ENCODE data around the gene CFAP73. TPM values are rescaled to one million over a fixed set of nuclear protein-coding genes. Genes with fewer than 3 reads are reported as not detected.

The CFAP73 gene
- polyA plus RNA-seq, 1 of the 3 experiments (the other 2 are of a cell fraction): not detected

DNA sequence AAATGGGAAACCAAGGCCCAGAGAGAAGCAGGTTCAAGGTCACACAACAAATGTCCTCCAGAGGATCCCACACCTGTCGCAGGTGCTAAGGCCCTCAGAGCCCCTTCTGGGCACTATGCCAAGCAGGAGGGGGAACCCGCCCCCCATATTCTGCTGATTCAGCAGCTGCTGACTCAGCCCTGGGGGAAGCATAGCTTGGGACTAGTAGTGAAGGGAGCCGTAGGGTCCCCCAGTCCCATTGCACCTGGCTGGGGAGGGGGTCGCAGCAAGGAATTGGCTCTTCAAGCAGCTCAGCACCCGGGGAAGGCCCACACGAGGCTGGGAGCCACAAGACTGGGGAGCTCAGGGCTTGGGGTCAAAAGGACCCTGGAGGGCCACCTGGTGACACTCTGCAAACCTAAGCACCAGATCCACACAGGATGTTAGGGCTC is 15.0 kb upstream of the CFAP73 start (continued):
- TF ChIP-seq CHD2 (IDR thresholded peaks at IDR 0.05; ENCODE audit: low read length, partially characterized antibody) (no peak), FOXJ3 (CRISPR knock-in tag; IDR thresholded peaks at IDR 0.05) (no peak), MXI1 (IDR thresholded peaks at IDR 0.05; ENCODE audit: low read depth, low read length) (no peak), JUND (IDR thresholded peaks at IDR 0.05) (no peak), MEF2A (IDR thresholded peaks at IDR 0.05; ENCODE audit: borderline replicate concordance, low read depth) (no peak), EZH2phosphoT487 (IDR thresholded peaks at IDR 0.05; ENCODE audit: borderline replicate concordance, low read depth) (no peak)

DNA sequence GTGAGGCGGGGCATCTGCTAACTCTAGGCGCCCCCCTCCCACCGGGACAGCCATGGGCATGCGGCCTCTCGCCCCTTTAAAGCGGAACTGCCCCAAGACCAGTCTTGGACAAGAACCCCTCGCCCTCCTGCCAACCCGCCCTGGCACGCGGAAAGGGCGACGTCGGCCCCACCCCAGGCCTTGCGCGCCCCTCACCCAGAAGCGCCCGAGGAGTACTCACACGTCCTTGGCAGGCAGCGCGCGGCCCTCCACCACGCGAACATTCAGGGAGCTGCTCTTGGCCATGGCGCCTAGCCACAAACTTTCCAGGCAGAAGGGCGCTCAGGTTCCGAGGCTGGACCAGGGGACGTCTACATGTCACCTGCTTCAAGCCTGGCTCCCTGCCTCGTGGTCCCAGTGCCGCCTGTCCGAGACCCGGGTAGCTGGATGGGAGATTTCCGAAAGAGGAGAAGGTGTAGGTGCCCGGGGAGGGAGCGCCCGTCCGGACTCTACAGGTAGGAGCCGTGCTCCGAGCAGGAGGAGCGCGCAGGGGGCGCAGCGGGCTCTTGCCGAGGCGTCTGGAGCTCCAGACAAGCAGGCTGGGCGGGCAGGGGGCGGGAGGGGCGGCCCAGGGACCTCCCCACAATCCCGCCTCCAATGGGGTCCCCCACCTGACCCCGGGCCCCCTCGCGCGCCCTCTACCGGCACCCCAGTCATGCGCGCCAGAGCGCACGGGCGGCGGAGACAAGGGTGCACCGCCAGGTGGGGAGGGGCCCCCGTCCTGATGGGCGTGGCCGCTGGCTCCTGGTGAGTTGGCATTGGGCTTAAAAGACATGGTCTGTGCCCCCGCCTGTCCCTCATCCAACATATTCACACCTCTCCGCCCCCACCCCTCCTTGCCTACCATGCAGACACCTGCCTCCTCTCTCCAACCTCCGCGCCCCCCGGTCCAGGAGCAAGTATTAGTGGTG is 14.1 kb upstream of the CFAP73 start, which contains the start of gene RASAL1:
Gene RASAL1 (minus strand): TSS at position 584 of the 950 bp plus-strand sequence. CDS start 299 bp downstream, at position 285.
- Histone ChIP-seq H3K36me3 (replicated peaks in 1 of 2; ENCODE audit: control insufficient read depth in 1 of 2, insufficient read depth in 2 of 2, low read length in 1 of 2) (no peaks in the 10 kb centered on the region), H3K9me2 (no peaks in the 10 kb centered on the region), H3K4me1 (ENCODE audit: control insufficient read depth in 1 of 2, insufficient read depth in 2 of 2, low read depth in 1 of 2, low read length in 1 of 2) (no peaks in the 10 kb centered on the region; a peak in 1 of 4 replicates), H3K9ac (no peak within 1 kb of the TSS), H2AFZ (ENCODE audit: low read depth) (no peak within 1 kb of the TSS), H3K79me2 (ENCODE audit: insufficient read depth) (no peaks in the 10 kb centered on the region), H3K4me2 (no peak within 1 kb of the TSS), H3K27ac (ENCODE audit: low read depth in 2 of 2, low read length in 1 of 2) (no peak within 1 kb of the TSS), H4K20me1 (ENCODE audit: insufficient read depth) (no peaks in the 10 kb centered on the region), H3K27me3 (ENCODE audit: insufficient read depth) (no peaks in the 10 kb centered on the region), H3K9me3 (no peaks in the 10 kb centered on the region), H3K4me3 (ENCODE audit: low read depth in 2 of 2, low read length in 1 of 2) (no peak within 1 kb of the TSS; a peak in 1 of 4 replicates), H3F3A (replicated peaks; ENCODE audit: insufficient read depth) (no peaks in the 10 kb centered on the region)
- TF ChIP-seq EP300 (IDR thresholded peaks at IDR 0.05; ENCODE audit: borderline replicate concordance in 1 of 2, low read depth in 1 of 2, low read length in 1 of 2): no peak
- TF ChIP-seq, protein P1, sequence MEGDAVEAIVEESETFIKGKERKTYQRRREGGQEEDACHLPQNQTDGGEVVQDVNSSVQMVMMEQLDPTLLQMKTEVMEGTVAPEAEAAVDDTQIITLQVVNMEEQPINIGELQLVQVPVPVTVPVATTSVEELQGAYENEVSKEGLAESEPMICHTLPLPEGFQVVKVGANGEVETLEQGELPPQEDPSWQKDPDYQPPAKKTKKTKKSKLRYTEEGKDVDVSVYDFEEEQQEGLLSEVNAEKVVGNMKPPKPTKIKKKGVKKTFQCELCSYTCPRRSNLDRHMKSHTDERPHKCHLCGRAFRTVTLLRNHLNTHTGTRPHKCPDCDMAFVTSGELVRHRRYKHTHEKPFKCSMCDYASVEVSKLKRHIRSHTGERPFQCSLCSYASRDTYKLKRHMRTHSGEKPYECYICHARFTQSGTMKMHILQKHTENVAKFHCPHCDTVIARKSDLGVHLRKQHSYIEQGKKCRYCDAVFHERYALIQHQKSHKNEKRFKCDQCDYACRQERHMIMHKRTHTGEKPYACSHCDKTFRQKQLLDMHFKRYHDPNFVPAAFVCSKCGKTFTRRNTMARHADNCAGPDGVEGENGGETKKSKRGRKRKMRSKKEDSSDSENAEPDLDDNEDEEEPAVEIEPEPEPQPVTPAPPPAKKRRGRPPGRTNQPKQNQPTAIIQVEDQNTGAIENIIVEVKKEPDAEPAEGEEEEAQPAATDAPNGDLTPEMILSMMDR (IDR thresholded peaks at IDR 0.05): peak; percentile 27; the same call in 1 of the 2 replicates
- peak; percentile 81 for DNase-seq
- ChIA-PET CTCF (interaction anchor here (1.2 to 6.4 kb wide), 8 partner anchors 11 to 87 kb away, joined by 3 to 49 read pairs (median 6); partner anchors contain the start of gene CFAP73), POLR2A (interaction anchor here (1.0 kb wide), 1 partner anchor 21 kb away, joined by 3 read pairs; no protein-coding TSS in a partner anchor)
- WGBS (ENCODE audit: low lambda C conversion rate): 15% methylated on average over 22 of the region's 68 CpGs

DNA sequence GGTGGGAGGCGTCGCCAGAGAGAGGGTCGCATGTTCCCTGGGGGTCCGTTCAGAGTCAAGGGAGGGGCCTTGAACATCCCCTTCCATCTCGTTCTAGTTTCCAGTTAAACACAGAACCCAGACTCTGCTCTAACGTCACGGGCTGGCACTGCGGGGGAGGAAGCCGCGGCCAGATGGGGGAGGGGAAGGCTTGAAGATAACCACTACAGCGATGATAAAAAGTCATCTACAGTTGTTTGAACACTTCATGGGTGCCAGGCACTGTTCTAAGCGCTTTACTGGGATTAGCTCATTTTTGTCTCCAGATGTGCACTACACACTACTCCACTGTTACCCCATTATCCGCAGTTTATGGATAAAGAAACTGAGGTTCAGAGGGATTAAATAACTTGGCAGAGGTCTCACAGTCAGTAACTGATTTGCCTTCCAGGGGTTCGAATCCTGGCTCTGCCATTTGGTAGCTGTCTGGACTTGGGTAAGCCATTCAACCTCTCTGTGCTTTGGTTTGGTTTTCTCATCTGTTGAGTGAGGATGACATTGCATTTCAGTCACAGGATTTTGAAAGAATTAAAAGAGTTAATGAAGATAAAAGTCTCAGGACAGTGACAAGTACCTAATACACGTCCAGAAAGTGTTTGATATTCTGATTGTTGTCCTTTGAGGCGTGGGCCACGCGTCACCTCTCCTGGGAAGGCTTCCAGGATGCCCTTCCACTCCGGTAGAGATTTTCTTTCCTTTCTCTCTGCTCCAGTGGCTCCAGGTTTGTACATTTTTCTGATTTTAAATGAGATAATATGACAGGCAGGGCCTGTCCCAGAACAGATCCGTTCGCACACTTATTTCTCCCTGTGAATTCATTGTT is 13.2 kb upstream of the CFAP73 start:
- ChIA-PET POLR2A (no interaction called here), CTCF (interaction anchor here (1.2 to 6.4 kb wide), 7 partner anchors 10 to 88 kb away, joined by 3 to 49 read pairs (median 5); partner anchors contain the start of gene CFAP73)
- no peaks in the 10 kb centered on the region for H3K27me3 ChIP-seq (ENCODE audit: insufficient read depth)
- peak; percentile 50 for DNase-seq
- H3K36me3 ChIP-seq (replicated peaks in 1 of 2; ENCODE audit: control insufficient read depth in 1 of 2, insufficient read depth in 2 of 2, low read length in 1 of 2): no peaks in the 10 kb centered on the region
- no peak overlapping the region for H3K4me2 ChIP-seq
- H3K4me3 ChIP-seq (ENCODE audit: low read depth in 2 of 2, low read length in 1 of 2): no peak overlapping the region
- H4K20me1 ChIP-seq (ENCODE audit: insufficient read depth): no peaks in the 10 kb centered on the region
- no peaks in the 10 kb centered on the region; a peak in 1 of 4 replicates for H3K4me1 ChIP-seq (ENCODE audit: control insufficient read depth in 1 of 2, insufficient read depth in 2 of 2, low read depth in 1 of 2, low read length in 1 of 2)
- H3K9me3 ChIP-seq: no peaks in the 10 kb centered on the region
- no peaks in the 10 kb centered on the region for H3K9me2 ChIP-seq
- WGBS (ENCODE audit: low lambda C conversion rate): 25% methylated on average over 21 of the region's 21 CpGs
- no peaks in the 10 kb centered on the region for H3K79me2 ChIP-seq (ENCODE audit: insufficient read depth)
- H3F3A ChIP-seq (replicated peaks; ENCODE audit: insufficient read depth): no peaks in the 10 kb centered on the region
- no peak overlapping the region for H3K27ac ChIP-seq (ENCODE audit: low read depth in 2 of 2, low read length in 1 of 2)
- no peak overlapping the region for H3K9ac ChIP-seq
- H2AFZ ChIP-seq (ENCODE audit: low read depth): no peak overlapping the region
- no peak for TF ChIP-seq NRF1 (IDR thresholded peaks at IDR 0.05; ENCODE audit: low read depth, low read length)
- TF ChIP-seq RFX5 (IDR thresholded peaks at IDR 0.05; ENCODE audit: low read length): no peak
- no peak for TF ChIP-seq RXRA (IDR thresholded peaks at IDR 0.05; ENCODE audit: borderline replicate concordance, low read depth)
- no peak for TF ChIP-seq SMC3 (IDR thresholded peaks at IDR 0.05; ENCODE audit: low read depth, low read length)
- TF ChIP-seq, protein P2, sequence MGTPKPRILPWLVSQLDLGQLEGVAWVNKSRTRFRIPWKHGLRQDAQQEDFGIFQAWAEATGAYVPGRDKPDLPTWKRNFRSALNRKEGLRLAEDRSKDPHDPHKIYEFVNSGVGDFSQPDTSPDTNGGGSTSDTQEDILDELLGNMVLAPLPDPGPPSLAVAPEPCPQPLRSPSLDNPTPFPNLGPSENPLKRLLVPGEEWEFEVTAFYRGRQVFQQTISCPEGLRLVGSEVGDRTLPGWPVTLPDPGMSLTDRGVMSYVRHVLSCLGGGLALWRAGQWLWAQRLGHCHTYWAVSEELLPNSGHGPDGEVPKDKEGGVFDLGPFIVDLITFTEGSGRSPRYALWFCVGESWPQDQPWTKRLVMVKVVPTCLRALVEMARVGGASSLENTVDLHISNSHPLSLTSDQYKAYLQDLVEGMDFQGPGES (IDR thresholded peaks at IDR 0.05; ENCODE audit: low read depth, low read length): no peak
- TF ChIP-seq, protein P1 (IDR thresholded peaks at IDR 0.05): no peak

Measured in SK-N-SH (cell line).